Tracheal epithelial cell (primary cell): ENCODE results near the gene NIT1. TPM values are rescaled to one million over a fixed set of nuclear protein-coding genes. Genes with fewer than 3 reads are reported as not detected.

Experiments
- total RNA-seq: library from RNA; depleted of rRNA; stranded (reverse); fragments of >200 nt; gene quantifications from 2 replicates; pipeline ENCODE4 v1.2.1, GENCODE V29; 2014

The NIT1 gene, protein sequence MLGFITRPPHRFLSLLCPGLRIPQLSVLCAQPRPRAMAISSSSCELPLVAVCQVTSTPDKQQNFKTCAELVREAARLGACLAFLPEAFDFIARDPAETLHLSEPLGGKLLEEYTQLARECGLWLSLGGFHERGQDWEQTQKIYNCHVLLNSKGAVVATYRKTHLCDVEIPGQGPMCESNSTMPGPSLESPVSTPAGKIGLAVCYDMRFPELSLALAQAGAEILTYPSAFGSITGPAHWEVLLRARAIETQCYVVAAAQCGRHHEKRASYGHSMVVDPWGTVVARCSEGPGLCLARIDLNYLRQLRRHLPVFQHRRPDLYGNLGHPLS
- total RNA-seq = 25.6 and 53.5 TPM in 2 replicates

DNA sequence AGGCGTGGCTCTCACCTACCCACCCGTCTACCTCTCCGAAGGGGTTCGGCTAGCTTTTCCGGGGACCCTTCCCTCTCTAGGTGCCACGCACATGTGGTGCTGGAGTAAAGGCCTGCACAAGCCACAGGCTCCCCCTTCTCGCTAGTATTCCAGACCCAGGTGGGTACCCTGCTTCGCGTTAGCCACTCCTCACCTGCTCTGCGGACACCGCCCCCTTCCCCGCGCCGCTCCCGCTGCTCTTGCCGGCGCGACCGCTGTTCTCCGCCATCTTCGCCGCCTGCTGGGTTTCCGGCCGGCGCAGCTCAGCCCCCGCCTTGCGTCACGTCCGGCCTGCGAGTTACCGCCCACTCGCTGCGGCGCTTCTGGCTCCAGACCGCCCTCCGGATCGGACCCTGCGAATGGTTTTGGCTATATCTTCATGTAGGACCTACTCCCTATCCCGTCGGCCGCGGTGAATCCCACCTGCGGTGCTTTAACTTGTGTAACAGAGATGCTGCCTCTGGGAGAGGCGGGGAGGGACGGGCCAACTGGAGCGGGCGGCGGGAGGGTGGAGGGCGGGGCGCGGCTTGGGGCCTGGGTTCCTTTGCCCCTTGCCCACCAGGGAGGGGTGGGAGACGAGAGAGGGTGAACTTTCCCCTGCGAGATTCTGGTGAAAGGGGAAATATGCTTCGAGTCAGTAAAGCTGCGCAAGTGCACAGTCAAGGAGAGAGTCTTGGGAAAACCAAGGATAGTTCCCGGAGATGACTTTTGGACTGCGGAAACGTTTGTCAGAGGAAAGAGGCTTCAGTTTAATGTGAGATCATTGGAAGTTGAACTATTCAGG, at the start of gene NIT1, which contains the start of gene PFDN2:
Gene NIT1, plus strand, starts transcription at position 347 of the 823 bp plus-strand sequence. Its CDS starts 72 bp downstream, at position 419.
Gene PFDN2, minus strand, starts transcription at position 279 of the 823 bp plus-strand sequence. Its CDS starts 11 bp downstream, at position 268.

DNA sequence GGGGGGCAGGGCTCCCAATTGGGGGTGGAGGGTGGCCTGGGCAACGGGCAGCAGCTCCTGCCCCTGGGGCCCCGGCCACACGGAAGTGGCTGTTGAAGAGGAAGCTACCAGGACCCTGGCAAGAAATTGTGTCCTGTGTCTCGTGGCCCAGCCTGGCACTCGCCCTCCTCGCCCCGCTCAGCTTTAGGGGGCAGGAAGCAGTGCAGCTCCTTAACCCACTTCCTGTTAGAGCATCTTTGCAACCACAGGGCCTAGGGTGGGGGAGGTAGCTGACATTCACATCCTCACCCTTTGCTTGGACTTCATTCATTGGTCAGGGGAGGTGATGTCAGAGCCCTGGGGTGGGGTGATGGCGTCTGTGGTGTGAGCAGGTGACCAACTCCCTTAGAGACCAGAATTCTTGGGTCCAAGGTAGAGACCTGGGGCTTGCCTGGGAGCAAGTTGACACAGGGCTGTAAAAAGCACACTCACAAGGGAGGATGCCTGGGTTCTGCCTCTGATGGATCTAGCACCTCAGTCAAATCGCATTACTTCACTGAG, 48.1 kb upstream of the NIT1 start, which contains the start of gene ARHGAP30:
Gene ARHGAP30, minus strand, starts transcription at position 161 of the 540 bp plus-strand sequence. CDS start 267 bp downstream, outside the sequence.

DNA sequence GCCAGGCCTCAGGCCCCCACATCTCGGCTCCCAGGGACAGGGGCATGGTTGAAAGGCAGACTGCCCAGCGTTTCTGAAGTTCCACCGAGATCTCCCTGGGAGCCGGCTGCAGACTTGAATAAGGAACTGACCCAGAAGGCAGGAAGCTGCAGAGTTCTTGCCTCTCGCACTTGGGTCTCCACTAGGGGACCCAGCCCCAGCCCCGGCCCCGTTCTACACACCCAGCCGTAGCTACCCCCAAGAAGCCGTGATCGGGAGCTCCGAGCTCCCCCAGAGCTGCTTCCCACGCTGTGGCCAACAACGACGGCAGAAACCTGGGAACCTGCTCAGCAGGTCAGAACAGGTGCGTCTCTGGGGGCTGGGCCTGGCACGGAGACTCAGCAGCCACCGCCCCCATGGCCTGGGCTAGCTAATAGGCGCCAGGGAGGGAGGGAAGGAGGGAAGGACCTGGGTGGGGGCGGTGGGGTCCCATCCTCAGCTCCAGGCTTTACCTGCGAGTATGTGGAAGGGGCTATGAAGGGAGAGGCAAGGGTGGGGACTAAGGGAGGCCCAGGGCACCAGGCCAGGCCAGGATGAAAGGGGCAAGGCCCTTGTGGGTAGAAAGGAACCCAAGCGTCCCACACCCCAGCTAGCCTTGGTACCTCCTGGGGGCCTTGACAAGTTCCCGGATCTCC, 28.5 kb upstream of the NIT1 start, which contains the start of gene NECTIN4:
Gene NECTIN4, minus strand, starts transcription at position 308 of the 674 bp plus-strand sequence. Its CDS starts 262 bp downstream, at position 46.

DNA sequence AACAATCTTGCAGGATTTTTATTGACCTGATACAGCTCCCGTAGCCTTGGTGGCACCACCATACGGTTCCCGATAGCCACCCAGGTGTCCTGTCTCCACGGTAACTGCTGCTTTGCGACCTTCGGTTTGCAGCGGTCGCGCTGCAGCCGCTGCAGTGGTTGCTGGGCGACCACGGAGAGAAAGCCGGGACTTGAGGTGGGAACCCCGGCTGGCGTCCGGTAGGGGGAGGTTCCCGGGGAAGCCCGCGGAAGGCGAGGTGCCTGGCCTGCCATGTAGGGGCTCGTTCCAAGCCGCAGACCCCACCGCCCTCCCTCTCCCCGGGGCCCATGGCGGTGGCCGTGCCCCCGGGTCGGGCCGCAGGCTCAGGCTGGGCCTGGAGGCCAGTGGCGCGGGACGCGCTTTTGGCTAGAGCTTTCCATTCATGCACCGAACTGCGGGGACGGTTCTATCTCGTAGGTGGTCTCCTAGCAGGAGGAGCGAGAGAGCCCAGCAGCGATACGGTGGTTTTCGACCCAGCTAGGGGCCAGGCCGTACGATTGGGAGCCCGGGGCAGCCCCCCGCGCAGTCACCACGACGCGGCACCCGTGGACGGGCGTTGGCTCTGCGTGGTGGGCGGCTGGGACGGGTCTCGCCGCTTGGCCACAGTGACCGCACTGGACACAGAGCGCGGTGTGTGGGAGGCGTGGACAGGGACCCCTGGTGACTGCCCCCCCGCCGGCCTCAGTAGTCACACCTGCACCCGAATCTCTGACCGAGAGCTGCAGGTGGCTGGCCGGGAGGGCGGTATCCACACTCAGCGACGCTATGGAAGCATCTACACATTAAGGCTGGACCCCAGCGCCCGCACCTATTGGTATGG, 19.5 kb upstream of the NIT1 start, which contains the start of gene KLHDC9:
Gene KLHDC9, plus strand, starts transcription at position 152 of the 859 bp plus-strand sequence. Its CDS starts 175 bp downstream, at position 327.

DNA sequence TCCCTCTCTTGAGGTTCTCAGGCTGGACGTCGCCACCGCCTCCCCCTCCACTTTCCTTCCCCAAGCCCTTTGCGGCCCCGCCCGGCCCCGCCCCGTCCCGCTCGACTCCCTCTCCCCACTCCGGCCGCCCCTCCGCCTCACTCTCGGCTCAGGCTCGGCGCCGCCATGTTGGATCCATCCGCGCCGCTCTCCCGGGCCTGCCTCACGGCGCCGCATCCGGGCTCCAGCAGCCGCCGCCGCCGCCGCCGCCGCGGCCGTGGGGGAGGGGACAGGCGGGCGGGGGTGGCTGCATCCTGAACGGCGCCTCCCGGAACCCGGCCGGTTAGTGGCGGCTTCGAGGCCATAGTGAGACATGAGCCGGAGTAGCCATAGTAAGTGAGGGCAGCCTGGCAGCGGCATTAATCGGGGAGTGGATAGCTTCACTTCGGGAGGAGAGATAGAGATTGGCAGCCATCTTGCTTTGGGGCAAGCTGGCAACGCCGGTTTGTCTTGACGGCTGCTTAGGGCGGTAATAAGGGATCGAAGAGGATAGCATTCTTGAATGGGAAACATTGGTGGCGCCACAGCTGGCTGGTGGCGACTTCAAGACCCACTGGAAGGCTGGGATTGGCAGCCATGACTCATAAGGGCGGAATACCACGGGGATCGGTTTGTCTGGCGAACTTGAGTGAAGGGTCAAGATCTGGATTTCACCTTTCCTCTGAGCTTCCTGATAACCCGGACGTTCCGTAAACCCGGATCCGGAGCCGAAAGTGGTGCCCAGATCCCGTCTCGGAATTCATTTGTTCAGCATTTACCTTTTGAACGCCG, 14.7 kb downstream of the NIT1 start, which contains the start of gene DEDD:
Gene DEDD, minus strand, starts transcription at position 258 of the 810 bp plus-strand sequence. CDS start 8,205 bp downstream, outside the sequence.

DNA sequence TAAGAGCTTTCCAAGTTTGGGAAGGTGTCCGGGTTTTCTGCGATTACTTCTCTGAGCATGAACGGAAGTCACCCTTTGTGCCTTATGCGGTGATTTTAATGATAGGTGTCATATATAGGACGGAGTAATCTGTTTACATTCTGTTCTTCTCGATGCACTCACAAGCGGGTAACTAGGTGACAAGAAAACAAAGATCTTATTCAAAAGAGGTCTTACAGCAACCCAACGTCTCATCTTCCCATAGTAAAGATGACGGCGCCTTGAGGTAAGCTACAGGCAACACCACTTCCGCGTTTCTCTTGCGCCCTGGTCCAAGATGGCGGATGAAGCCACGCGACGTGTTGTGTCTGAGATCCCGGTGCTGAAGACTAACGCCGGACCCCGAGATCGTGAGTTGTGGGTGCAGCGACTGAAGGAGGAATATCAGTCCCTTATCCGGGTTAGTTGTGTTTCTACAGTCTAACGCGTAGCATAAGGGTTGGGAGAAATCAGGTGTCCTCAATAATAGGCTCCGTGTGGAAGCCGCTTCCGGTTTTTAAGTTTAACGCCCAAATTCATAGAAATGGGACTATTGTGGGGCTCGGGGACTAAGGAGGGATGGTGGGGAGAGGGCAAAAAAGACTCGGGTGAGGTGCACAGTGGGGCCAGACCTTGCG, 35.9 kb downstream of the NIT1 start, which contains the start of gene UFC1:
Gene UFC1, plus strand, starts transcription at position 297 of the 656 bp plus-strand sequence. Its CDS starts 20 bp downstream, at position 317.

DNA sequence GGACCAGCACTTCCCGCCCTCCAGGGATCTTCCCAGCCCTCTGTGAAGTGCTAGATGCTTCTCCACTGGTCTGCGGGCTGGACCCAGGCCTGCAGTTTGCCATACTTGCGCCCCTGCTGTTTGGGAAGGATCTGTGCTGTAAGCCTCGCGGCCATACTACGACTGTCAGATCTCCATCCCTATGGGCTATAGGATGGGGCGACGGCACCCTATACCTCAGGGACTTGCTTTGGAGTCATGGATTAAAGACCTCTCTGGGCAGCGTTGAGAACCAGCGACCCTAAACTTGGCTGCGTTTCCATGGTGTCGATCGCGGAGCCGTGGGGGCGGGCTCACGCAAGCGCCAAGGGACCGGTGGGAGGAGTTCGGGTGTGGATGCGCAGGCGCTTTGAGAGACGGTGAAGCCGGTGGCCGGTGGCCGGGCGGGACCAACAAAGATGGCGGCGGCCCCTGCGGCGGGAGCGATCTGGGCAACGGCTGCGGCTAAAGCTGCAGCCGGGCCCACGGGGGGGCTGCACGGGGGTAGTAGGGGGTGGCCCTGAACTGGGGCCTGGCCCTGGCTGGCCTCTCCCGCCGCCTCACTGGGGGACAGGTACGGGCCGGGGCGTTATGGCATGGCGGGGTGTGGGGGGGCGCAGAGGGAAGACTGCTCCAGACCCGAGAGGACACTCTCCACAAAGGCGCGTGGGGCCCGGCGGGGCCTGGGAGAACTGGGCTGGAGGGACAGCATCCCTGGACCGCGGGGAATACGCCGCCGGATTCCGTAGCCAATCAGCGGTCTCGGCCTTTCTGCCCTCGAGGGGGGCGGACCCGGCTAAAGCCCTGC, 41.4 kb downstream of the NIT1 start, which contains the start of gene USP21:
Gene USP21, plus strand, starts transcription at position 414 of the 826 bp plus-strand sequence. CDS start 1,141 bp downstream, outside the sequence.

DNA sequence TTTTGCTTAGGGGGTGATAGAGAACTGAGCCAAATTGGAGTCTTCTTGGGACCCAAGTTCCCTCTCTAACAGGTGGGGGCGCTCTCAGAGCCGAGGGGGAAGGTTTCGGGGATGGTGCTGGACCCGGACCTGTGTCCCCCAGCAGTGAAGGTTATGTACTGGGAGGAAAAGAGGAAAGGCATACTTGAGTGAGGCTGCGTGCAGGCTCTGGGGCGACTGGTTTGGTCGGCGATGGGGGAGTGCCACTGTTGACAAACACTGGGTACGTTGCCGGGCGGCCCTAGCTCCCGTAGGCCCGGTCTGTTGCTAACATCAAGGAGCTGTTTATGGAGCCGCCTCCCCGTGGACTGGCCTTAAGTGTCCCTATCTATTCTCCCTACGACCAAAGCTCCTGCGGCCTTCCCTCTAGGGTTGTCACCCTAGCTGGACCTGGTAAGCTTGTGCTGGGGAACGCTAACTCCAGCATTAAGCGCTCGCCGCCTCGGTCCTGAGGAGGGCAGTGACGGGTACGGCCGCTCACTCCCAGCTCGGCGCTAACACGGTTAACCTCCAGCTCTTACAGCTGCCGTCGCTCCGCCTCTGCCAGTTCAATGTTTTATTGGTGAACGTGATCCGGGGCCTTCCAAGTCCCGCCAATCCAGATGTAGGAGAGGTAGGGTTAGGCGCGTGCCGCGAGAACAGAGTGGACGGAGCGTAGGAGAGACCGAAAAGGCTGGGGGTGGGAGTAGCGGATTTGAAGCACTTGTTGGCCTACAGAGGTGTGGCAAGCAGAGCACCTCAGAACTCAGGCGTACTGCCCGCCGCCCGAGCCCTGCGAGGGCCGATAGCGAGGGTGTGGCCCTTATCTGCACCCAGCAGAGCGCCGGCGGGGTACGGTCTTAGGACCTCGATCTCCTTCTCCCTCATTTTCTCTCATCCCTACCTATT, 48.1 kb downstream of the NIT1 start, which contains the start of gene PPOX:
Gene PPOX, plus strand, starts transcription at position 685 of the 927 bp plus-strand sequence. CDS start 422 bp downstream, outside the sequence.

Other genes with a start within 250 kb of the NIT1 start
- gene ITLN1, start 232.9 kb upstream of the NIT1 start, total RNA-seq = not detected in 2 replicates
- gene ITLN2, start 163.3 kb upstream of the NIT1 start, total RNA-seq = 0.64 TPM in 1 of 2 replicates, not detected in the other
- gene F11R, start 97.0 kb upstream of the NIT1 start, total RNA-seq = 385 and 410 TPM in 2 replicates
- gene TSTD1, start 79.1 kb upstream of the NIT1 start, total RNA-seq = 104 and 173 TPM in 2 replicates
- gene USF1, start 72.1 kb upstream of the NIT1 start, total RNA-seq = 33.5 and 56.6 TPM in 2 replicates
- 0.72 and 0.85 TPM in 2 replicates for gene ARHGAP30, start 48.2 kb upstream of the NIT1 start, total RNA-seq
- gene NECTIN4, start 28.5 kb upstream of the NIT1 start, total RNA-seq = 52.6 and 97.8 TPM in 2 replicates
- 1.9 and 5.1 TPM in 2 replicates for gene KLHDC9, start 19.7 kb upstream of the NIT1 start, total RNA-seq
- gene PFDN2, start 68 bp upstream of the NIT1 start, total RNA-seq = 30.5 and 68.4 TPM in 2 replicates
- 15.1 and 23.4 TPM in 2 replicates for gene DEDD, start 14.6 kb downstream of the NIT1 start, total RNA-seq
- 32.6 and 41.2 TPM in 2 replicates for gene UFC1, start 35.9 kb downstream of the NIT1 start, total RNA-seq
- 5.8 and 8.7 TPM in 2 replicates for gene USP21, start 41.4 kb downstream of the NIT1 start, total RNA-seq
- 7.5 and 15.7 TPM in 2 replicates for gene PPOX, start 48.3 kb downstream of the NIT1 start, total RNA-seq
- gene B4GALT3, start 59.4 kb downstream of the NIT1 start, total RNA-seq = 19.0 and 23.2 TPM in 2 replicates
- gene ADAMTS4, start 80.9 kb downstream of the NIT1 start, total RNA-seq = under 0.01 TPM in 2 replicates
- 110 and 155 TPM in 2 replicates for gene NDUFS2, start 84.3 kb downstream of the NIT1 start, total RNA-seq
- gene FCER1G, start 97.2 kb downstream of the NIT1 start, total RNA-seq = not detected in 2 replicates
- not detected in 2 replicates for gene APOA2, start 105.5 kb downstream of the NIT1 start, total RNA-seq
- 10.9 and 12.3 TPM in 2 replicates for gene TOMM40L, start 108.0 kb downstream of the NIT1 start, total RNA-seq
- not detected in 2 replicates for gene NR1I3, start 120.1 kb downstream of the NIT1 start, total RNA-seq
- 0.24 TPM in 1 of 2 replicates, not detected in the other for gene PCP4L1, start 140.6 kb downstream of the NIT1 start, total RNA-seq
- gene MPZ, start 191.9 kb downstream of the NIT1 start, total RNA-seq = 0.21 and 0.24 TPM in 2 replicates
- 13.5 and 19.4 TPM in 2 replicates for gene SDHC, start 196.3 kb downstream of the NIT1 start, total RNA-seq
- not detected in 2 replicates for gene CFAP126, start 249.8 kb downstream of the NIT1 start, total RNA-seq